Right atrium auricular region (tissue), 2 donors: ENCODE results near the gene CMTM6. TPM values are rescaled to one million over a fixed set of nuclear protein-coding genes. Genes with fewer than 3 reads are reported as not detected.

Experiments
- DNase-seq: peaks from one replicate; pipeline ENCODE4 v3.0.0-alpha.2; 2019; ENCODE audit warnings: low spot score
- H3K27ac ChIP-seq, 2 donors: fragments of 200-600 bp; sonication (generic); 1 replicate in 1 of 2; 2 replicates in 1 of 2; pipeline ENCODE4 v1.5.1; 2016 to 2019
- H3K27me3 ChIP-seq, 2 donors: fragments of 200-600 bp; sonication (generic); one replicate each; pipeline versions ENCODE4 v1.5.1 to v1.6.0; 2017 to 2019
- H3K36me3 ChIP-seq: fragments of 200-600 bp; sonication (generic); one replicate; pipeline ENCODE4 v1.5.1; 2016
- H3K4me1 ChIP-seq, 2 donors: fragments of 200-600 bp; sonication (generic); one replicate each; pipeline versions ENCODE4 v1.5.1 to v1.6.0; 2017 to 2019
- H3K4me3 ChIP-seq, 2 donors: fragments of 200-600 bp; sonication (generic); 1 replicate in 1 of 2; 2 replicates in 1 of 2; pipeline ENCODE4 v1.5.1; 2017 to 2019; ENCODE audit warnings: mild to moderate bottlenecking in 1 of 2, moderate library complexity in 1 of 2
- H3K9me3 ChIP-seq, 2 donors: fragments of 200-600 bp; sonication (generic); one replicate each; pipeline ENCODE4 v1.5.1; 2019
- total RNA-seq, 2 donors: library from RNA; depleted of rRNA; stranded (reverse); fragments of >200 nt; gene quantifications; one replicate each; pipeline ENCODE4 v1.1.0, GENCODE V29; 2016
- TF ChIP-seq, protein P1 (sequence below), 2 donors: fragments of 200-600 bp; sonication (generic); IDR thresholded peaks; one replicate each; pipeline ENCODE4 v1.5.1; 2019; ENCODE audit warnings: antibody characterized with exemption in 2 of 2

Gene CMTM6
- total RNA-seq, 2 donors from 2014 or later, result 16.6 to 25.9 TPM

DNA sequence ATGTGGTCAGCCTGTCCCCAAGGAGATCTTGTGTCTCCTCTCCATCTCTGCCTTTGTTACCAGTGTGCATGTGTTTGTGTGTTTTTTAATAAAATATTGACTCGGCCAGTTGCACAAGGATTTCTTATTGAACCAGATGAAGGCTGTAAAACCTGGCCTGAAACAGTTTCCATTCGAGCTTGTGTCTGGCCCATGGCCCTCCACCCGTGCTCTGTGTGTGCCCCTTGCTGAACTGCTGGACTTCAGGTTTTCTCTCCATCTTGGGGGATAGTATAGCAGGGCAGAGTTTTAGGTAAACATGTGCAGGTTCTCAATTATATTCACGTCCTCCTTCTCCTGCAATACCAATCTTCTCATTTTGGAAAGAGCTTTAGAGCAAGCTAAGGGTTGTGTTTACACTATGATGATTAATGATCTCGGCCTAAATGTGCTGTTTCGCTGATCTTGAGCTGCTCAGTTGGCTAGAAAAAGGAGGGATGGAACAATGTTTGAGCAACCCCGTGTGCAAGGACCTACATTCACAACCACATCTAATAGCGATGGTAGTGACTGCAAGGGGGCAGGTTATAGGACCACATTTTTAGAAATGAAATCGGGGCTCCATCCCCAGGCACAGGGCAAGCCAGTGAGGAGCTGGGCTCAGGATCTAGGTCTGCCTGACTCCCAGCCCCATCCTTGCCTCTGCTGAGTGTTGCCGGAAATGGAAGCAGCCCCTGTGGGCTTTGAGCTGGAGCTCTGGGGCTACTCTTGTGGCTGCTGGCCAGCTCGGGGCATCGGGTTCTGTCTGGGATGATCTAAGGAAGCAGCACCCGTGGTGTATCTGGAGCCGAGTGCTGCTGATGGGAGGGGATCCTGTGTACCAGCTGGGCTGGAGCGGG, 47.7 kb downstream of the CMTM6 start:
- DNase-seq, result no peak
- H3K9me3 ChIP-seq, result no peaks in the 10 kb centered on the region
- no peak overlapping the region for H3K4me3 ChIP-seq
- no peaks in the 10 kb centered on the region for H3K27me3 ChIP-seq
- H3K36me3 ChIP-seq, result no peaks in the 10 kb centered on the region
- H3K4me1 ChIP-seq, result no peaks in the 10 kb centered on the region
- TF ChIP-seq, protein P1, sequence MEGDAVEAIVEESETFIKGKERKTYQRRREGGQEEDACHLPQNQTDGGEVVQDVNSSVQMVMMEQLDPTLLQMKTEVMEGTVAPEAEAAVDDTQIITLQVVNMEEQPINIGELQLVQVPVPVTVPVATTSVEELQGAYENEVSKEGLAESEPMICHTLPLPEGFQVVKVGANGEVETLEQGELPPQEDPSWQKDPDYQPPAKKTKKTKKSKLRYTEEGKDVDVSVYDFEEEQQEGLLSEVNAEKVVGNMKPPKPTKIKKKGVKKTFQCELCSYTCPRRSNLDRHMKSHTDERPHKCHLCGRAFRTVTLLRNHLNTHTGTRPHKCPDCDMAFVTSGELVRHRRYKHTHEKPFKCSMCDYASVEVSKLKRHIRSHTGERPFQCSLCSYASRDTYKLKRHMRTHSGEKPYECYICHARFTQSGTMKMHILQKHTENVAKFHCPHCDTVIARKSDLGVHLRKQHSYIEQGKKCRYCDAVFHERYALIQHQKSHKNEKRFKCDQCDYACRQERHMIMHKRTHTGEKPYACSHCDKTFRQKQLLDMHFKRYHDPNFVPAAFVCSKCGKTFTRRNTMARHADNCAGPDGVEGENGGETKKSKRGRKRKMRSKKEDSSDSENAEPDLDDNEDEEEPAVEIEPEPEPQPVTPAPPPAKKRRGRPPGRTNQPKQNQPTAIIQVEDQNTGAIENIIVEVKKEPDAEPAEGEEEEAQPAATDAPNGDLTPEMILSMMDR (IDR thresholded peaks at IDR 0.05), result no peak
- H3K27ac ChIP-seq, result no peak overlapping the region

DNA sequence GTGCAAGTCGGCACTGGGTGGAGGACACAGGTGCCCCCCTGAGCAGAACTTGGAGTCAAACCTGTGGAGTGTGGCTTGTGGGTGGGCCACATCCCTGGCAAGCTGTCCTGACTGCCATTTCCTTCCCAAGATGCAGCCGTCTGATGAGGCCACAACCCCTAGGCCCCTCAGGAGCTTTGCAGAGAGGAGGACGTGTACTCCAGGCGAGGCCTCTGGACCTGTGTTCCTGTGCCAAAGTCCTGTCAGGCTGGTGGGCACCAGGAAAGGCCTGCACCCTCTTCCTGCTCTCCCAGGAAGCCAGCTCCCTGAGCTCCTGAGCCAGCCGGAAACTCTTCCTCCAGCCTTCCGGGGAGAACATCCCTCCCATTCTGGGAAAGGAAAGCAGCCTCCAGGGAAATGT, 48.5 kb downstream of the CMTM6 start:
- Histone ChIP-seq H3K27ac (no peak overlapping the region), H3K4me3 (no peak overlapping the region), H3K27me3 (no peaks in the 10 kb centered on the region), H3K4me1 (no peaks in the 10 kb centered on the region), H3K9me3 (no peaks in the 10 kb centered on the region), H3K36me3 (no peaks in the 10 kb centered on the region)
- DNase-seq, result no peak
- TF ChIP-seq, protein P1 (IDR thresholded peaks at IDR 0.05), result no peak

DNA sequence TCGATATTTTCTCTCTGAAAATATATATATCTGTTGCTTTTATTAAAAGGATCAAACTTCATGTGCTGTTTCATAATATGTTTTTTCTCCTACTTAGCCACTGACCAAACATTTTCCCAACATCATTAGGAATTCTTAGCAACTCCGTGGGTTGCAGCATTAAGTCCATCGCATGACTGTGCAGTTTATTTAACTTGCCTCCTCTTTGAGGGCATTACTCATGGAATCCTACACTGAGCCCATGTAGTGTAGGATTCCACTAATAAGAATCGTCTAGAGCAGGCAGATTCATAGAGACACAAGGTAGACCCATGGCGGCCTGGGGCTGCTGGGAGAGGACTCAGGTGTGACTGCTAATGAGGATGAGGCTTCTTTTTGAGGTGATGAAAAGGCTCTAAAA, 49.3 kb downstream of the CMTM6 start:
- Histone ChIP-seq H3K9me3 (no peaks in the 10 kb centered on the region), H3K4me3 (no peak overlapping the region), H3K27me3 (no peaks in the 10 kb centered on the region), H3K36me3 (no peaks in the 10 kb centered on the region), H3K4me1 (no peaks in the 10 kb centered on the region), H3K27ac (no peak overlapping the region)
- DNase-seq, result no peak
- TF ChIP-seq, protein P1 (IDR thresholded peaks at IDR 0.05), result no peak

DNA sequence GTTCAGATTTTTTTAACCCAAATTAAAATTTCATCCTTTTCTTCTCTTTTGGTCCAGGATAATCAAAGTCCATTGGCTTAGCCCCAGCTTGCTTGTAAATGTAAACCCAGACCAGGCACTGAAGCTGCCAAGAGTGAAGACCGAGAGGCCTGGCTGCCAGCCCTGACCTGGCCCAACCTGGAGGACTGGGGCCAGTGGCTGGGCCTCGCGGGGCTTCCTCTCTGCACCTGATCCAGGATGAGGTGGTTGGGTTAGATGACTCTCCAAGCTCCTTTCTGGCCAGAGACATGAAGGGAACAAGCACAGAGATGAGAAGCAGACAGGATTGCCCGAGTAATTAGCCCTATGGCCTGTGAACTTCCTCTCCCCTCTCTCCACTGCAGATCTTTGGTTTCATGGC, 50.6 kb downstream of the CMTM6 start:
- TF ChIP-seq, protein P1 (IDR thresholded peaks at IDR 0.05), result no peak
- DNase-seq, result no peak
- no peak overlapping the region for H3K4me3 ChIP-seq
- H3K9me3 ChIP-seq, result no peaks in the 10 kb centered on the region
- no peaks in the 10 kb centered on the region for H3K36me3 ChIP-seq
- H3K4me1 ChIP-seq, result no peaks in the 10 kb centered on the region
- no peaks in the 10 kb centered on the region for H3K27me3 ChIP-seq
- H3K27ac ChIP-seq, result no peak overlapping the region

DNA sequence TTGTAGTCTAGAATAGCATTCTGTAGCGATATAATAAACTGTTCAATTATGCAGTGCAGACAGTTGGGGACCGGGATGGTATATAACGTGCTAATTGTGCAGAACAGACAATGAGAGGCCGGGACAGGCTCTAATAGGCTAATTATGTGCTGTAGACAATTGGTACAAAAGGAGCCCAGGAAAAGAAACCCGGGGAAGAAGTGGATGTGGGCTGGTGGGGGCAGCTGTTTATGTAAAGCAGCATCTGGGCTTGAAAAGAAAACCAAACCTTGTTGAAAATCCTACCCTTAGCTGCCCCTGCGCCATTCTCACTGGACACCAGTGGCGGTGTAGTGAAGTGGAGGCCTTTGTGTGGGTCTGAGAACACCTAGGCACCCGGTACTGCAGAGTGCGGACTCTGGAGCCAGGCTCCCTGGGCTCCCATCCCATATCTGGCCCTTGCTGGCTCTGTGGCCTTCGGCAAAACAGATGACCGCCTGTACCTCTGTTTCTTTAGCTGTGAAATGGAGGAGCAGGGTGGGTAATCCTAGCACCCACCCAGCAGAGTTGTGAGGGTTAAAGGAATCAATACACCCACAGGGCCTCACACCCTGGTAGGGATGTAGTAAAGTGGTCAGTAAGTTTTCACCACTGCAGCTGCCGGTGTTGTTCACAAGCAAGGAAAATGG, 51.5 kb downstream of the CMTM6 start:
- no peak overlapping the region for H3K4me3 ChIP-seq
- no peaks in the 10 kb centered on the region for H3K4me1 ChIP-seq
- no peak for DNase-seq
- H3K36me3 ChIP-seq, result no peaks in the 10 kb centered on the region
- H3K27me3 ChIP-seq, result no peaks in the 10 kb centered on the region
- TF ChIP-seq, protein P1 (IDR thresholded peaks at IDR 0.05), result no peak
- no peaks in the 10 kb centered on the region for H3K9me3 ChIP-seq
- no peak overlapping the region for H3K27ac ChIP-seq
